ENCODE measurements around the gene TMED9.
"Not testable (repeated sequence)": the region's sequence is repeated elsewhere in the genome, so short reads cannot be mapped to it uniquely, and the experiment has no call there.

The TMED9 gene

GRCh38 chr5:177592010-177592834 is at the start of gene TMED9:
Gene TMED9 (plus strand): TSS chr5:177592203. CDS start chr5:177592215, 12 bp downstream.
- no peak for DNase-seq (ENCODE audit: low read depth)

DNA sequence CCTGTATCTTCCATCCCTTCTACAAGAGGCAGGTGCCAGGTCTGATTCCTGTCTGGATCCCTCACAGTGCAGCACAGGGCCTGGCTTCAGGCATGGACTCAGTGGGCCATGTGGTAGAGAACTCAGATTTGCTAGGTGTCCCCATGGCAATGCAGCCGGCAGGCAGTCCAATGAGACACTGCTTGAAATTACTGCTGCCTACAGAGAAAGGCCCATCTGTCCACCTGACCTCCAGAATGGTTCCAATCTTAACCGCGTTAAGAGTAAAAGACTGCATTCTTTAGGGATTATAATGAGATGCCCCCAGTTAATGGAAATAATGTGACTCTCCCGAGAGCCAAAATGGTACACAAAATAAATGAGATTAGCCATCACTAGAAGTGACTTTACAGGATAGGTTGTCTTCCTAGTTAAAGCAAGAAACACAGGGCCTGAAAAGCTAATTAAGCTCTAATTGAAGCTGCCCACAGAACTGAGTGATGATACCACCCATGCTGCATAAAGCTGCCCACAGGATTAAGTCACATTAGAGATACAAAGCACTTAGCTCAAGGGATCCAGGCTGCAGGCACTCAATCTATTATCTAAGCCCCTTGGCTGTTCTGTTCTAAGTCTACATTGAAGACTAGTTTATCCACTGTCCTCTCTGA is 49.1 kb upstream of the TMED9 start:
- no peak for DNase-seq (ENCODE audit: low read depth)

DNA sequence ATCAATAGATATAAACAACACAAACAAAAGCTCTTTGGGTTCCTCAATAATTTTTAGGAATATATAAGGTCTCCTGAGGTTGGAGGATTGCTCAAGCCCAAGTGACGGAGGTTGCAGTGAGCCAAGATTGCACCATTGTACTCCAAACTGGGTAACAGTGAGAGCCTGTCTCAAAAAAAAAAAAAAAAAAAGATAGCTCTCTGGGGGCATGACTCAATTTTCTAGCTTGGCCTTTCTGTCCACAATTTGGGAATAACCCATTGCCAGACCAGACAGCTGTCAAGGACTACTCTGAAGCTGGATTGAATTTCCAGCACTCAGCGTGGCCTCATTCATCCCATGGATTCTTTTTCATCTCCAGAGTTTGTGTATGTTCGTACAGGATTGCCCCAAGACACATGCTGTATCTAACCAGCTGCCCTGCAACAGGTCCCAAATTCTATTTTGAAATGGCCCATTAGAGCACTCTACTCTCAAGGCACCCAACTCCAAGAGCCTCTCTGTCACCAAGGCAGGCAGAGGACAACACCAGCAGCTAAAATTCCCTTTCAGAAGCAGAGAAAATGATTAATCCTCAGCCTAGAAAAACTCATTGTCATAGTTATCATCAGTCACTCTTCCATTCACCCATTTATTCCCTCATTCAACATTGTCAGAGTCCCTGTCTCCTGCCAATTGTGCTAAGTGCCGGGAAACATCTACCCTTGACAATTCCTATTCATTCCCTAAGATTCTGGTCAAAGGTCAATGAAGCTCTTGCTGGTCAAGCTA is 46.3 kb upstream of the TMED9 start:
- peak; percentile 76 for DNase-seq (ENCODE audit: low read depth)

GRCh38 chr5:177546258-177546741 is 45.7 kb upstream of the TMED9 start:
- DNase-seq (ENCODE audit: low read depth) = peak; percentile 99

- no peak for DNase-seq (ENCODE audit: low read depth)
These were observed 44.3 kb upstream of the TMED9 start for GRCh38 chr5:177547736-177548135.

DNA sequence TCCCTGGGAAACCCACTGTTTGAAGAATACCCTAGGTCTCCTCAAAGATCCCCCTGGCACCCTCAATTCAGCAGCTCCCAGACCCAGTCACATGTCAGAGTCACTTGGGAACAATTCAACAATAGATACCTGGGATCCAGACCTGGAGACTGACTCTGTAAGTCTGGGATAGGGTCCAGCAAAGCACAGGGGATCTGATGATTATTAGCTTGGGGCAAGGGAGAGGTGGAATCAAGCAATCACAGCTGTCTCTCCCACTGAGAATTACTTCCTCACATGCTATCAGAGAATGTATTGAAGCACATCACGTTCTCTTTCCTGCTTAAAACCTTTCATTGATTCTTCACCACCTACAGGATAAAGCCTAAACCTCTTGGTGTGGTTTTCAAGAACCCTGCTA is 43.5 kb upstream of the TMED9 start:
- no peak for DNase-seq (ENCODE audit: low read depth)

DNA sequence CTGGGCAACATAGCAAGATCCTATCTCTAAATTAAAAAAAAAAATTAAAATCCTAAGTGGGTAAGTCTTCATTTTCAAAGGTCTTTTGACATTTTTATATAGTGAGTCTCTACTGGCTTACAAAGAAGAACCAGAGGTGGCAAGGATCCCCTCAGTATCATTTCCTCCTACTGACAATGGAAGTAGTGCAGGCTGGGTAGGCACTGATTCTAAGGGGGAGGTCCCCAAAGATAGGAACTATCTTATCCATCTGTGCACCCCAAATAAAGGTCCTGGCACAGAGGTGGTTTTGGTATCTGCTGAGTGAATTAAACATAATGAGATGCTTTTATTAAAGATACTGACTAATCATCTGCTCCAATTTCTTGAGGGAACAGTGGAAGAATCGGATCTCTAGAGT is 41.9 kb upstream of the TMED9 start:
- no peak for DNase-seq (ENCODE audit: low read depth)

DNA sequence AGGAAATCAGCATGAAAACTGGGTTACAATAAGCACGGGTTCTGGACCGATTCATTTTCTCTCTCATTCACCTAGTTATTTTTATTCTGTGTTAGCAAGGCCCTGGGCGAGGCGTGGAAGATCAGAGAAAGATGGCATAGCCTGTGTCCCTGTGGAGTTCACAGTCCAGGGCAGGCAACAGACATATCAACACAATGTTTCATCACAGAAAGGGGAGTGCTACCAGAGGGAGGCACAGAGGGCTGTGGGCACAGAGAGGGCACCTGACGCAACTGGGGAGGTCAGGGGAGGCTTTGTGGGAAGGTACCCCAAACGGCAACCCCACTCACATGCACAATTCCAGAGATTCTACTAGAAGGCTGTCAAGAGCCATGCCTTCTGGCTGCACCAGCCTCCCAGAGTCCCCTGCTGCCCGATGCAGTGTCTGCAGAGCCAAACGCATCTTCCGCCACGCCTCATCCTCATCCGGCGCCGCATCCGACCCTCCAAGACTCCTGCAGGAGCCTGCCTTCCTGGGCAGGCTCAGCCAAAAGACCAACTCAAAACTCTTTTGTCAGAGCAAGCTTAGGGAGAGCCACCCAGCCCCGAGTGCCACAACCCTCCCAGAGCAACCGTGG is 39.1 kb upstream of the TMED9 start:
- no peak for DNase-seq (ENCODE audit: low read depth)

DNA sequence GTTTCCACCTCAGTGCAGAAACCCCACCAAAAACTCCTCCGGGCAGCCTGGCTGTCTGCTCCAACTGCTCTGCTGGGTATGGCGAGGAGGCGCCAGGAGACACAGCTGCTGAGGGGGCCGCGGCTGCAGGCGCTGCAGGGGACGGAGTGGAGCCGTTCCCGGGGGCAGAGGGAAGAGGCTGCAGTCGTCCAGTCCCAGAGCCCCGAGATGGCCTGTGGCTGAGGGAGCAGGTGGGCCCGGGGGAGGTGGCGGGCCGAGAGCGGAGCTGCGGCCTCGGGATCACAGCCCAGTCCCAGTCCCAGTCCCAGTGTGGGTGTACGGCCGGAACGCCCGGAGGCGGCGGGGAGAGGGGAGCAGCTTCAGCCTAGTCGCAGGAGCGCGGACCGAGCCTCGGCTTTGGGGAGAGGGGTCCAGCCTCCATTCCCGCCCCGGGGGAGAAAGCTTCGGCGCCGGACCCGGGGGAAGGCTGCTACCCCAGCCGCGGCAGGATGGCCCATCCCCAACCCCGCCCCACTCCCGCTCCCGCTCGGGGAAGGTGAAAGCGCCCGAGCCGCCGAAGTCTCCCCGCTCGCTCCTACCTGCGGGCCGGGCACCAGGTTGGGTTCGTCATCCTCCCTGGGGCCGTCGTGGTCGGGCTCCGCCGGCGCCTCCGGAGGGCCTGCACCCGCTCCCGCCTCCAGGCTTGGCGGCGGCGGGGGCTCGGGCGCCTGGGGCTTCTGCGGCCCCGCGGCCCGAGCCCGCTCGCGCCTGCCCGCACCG is 38.2 kb upstream of the TMED9 start:
- DNase-seq (ENCODE audit: low read depth) = no peak

GRCh38 chr5:177554474-177555111 is 37.4 kb upstream of the TMED9 start, which contains the start of gene FAM193B:
Gene FAM193B (minus strand): TSS chr5:177554563. CDS start chr5:177554458, 105 bp downstream.
- peak; percentile 68 for DNase-seq (ENCODE audit: low read depth)

DNA sequence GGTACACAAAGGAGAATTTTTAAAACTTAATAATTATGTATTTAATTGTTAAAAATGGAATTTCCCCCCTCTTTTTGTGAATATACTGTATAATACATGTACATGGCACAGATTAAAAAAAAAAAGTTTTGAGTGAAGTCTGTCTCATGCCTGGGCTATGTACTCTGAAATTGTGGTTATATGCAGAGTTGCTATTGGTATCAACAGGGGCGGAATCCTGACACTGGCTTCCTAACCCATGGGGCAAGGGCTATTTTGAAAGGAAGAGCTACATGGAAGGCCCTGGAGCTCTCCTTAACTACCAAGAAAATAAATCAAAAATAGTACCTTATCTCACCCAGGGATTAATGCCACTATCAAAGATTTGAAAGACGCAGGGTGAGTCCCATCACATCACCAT is 36.8 kb upstream of the TMED9 start:
- no peak for DNase-seq (ENCODE audit: low read depth)

DNA sequence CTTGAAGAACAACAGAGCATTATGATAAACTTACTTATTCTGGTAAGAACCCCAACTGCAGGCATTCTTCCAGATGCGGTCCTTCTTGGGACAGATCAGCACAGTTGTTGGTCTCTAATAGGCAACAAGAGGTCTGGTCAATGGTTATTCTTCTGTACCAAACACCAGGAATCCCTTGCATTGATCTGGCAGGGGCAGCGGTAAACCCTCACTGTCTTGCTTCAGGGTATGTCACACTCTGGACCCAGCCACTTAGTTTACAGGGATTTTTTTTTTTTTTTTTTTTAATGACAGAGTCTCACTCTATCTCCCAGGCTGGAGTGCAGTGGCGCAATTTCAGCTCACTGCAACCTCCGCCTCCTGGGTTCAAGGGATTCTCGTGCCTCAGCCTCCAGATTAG is 36.3 kb upstream of the TMED9 start:
- no peak for DNase-seq (ENCODE audit: low read depth)

- no peak for DNase-seq (ENCODE audit: low read depth)
These were observed 34.9 kb upstream of the TMED9 start for GRCh38 chr5:177557041-177557647.

DNA sequence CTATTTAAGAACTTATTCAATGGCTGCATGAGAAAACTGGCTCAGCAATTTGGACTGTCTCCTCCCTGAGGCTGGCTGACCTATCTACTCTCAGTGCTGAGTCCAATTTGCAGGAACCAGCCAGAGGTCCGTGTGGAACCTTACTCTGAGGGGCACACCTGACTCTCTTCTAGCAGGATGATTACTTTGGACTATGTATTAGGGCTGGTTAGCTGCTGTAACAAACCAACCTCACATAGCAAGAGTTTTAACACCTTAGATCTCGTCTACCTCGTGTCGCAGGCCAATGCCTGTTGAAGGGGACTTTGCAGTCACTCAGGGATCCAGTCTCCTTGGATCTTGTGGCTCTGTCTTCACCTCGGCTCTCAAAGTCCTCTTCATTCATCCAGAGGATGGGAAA is 34.2 kb upstream of the TMED9 start:
- DNase-seq (ENCODE audit: low read depth) = no peak

GRCh38 chr5:177559446-177559941 is 32.5 kb upstream of the TMED9 start:
- DNase-seq (ENCODE audit: low read depth) = not testable (repeated sequence)

- no peak for DNase-seq (ENCODE audit: low read depth)
These were observed 27.0 kb upstream of the TMED9 start for GRCh38 chr5:177565046-177565445.

DNA sequence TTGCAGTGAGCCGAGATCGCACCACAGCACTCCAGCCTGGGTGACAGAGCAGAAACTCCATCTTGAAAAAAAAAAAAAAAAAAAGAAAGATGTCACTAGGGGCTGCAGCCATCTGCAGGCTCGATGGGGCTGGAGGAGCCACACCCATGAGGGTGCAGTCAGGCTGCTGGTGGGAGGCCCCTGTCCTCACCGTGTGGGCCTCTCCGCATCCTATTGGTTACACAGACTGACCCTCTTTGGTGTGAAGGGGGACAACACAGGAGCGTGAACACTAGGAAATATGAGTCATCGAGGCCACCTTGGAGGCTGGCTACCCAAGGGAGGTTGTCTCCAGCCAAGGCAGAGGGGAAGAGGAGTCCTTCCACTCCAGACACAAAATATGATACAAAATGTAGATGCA is 23.7 kb upstream of the TMED9 start:
- DNase-seq (ENCODE audit: low read depth) = no peak

- DNase-seq (ENCODE audit: low read depth) = no peak
These were observed 22.1 kb upstream of the TMED9 start for GRCh38 chr5:177569894-177570293.

DNA sequence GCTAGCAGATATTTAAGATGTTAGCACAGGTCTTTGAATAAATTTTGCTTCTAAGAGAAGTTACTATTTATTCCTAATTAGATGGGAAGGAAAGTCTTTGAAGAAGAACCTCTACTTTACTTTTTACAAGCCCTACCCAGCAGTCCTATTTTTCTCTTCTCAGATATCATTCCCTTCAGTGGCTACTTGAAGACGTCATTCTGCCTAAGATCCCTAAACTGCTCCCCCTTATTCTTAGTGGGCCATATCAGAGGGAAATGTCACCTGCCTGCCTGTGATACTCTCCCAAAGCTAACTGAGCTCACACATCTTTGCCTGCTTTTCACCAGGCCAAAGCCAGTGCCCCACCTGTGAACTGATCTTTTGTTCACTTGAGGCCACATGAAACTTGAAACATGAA is 16.5 kb upstream of the TMED9 start:
- no peak for DNase-seq (ENCODE audit: low read depth)

DNA sequence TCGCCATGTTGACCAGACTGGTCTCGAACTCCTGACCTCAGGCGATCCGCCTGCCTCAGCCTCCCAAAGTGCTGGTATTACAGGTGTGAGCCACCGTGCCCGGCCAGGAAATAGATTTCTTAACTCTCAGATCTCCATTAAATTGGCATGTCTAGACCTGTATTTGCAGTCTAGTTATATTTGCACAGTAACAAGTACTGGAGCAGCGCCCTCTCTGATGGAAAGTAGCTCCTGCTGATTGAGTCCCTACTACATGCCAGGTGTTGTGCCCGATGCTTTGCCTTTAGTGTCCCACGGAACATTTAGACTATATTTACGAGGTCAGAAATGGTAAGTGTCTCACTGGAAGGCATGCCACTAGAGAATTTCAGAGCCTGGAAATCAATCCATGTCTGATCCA is 15.8 kb upstream of the TMED9 start:
- no peak for DNase-seq (ENCODE audit: low read depth)
